Stimulated activated CD8-positive, alpha-beta memory T cell treated with anti-CD3 and anti-CD28 coated beads, Interleukin-7, amount 100 ng/mL, for 1 hour (primary cell): Measurements from ENCODE around the gene SLC30A10.
"Not testable (repeated sequence)": the region's sequence is repeated elsewhere in the genome, so short reads cannot be mapped to it uniquely, and the experiment has no call there.

Source experiments
- DNase-seq, 2 donors: peaks; one replicate each; pipeline ENCODE4 v3.0.0-alpha.2; 2020; ENCODE audit warnings: low read depth in 2 of 2

Gene SLC30A10

DNA sequence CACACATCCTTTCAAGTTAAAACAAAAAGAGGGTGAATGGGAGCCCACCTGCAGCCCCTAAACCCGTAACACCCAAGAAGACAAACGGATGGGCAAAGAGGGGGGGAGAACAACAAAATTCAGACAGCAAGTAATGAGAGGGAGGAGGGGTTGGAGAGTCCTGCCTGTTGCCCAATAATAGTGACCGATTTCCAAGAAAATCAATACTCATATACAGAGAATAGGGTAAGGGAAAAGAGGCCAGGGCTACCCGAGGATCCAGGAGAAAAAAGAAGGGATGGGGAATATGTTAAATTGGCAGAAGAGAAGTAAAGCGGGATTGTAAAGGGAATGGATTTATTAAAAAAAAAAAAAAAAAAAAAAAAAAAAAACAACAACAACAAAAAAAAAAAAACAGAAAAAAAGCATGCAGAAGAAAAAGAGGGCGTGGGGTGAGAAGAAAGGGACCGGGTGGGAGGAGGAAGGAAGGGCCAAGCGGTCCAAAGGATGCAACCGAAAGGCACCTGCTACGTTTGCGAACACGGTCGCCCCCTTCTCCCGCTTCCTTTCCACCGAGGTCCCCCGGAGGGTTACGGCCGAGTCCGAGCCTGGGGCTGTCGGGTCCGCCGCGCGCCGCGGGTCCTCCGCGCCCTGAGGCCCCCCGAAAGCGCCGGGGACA lies 930 bp downstream of the SLC30A10 start:
- no peak for DNase-seq

DNA sequence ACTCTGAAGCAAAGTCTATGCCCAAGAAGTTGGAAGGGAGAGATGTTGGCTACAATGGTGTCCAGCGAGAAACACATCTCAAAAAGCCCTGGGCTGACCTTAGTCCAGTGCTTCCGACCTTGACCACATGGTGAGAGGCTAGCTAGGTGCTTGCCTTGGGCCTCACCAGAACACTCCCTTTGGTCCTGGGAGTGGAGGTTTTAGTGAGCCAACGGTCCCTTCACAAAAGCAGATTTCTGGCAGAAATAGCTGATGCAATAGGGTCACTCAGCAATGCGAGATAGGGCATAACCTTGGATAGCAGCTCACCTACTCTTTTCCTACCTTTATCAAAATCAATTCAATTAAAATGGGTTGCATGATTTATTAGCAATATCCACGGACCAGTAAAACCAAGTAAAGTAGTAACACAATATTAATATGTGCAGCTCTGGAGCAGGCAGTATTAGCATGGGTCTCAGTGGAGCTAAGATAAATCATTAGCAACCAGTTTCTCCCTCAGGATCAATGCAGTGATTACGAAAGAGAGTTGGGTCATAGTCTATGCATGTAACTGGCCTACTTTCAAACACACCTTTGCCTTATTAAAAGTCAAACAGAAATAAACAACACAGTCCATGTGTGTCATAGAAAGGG lies 1.9 kb downstream of the SLC30A10 start:
- DNase-seq = no peak

DNA sequence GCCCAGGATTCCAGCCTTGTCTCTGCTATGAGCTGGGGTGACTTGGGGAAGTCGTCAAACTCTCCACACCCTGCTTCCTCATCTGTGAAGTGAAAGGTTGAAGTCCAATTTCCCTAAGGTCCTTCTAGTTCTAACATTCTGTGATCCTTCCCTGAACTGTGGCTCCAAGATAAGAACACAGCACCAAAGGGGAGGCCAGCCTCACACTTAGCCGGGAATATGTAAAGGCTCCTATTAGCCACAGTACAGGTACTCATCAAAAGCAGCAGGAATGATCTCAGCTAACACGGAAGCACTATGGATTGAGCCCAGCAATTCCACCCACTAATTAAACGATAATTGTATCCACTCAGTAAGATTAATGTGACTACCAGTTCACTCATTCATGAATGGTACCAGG lies 4.0 kb downstream of the SLC30A10 start:
- no peak for DNase-seq

DNA sequence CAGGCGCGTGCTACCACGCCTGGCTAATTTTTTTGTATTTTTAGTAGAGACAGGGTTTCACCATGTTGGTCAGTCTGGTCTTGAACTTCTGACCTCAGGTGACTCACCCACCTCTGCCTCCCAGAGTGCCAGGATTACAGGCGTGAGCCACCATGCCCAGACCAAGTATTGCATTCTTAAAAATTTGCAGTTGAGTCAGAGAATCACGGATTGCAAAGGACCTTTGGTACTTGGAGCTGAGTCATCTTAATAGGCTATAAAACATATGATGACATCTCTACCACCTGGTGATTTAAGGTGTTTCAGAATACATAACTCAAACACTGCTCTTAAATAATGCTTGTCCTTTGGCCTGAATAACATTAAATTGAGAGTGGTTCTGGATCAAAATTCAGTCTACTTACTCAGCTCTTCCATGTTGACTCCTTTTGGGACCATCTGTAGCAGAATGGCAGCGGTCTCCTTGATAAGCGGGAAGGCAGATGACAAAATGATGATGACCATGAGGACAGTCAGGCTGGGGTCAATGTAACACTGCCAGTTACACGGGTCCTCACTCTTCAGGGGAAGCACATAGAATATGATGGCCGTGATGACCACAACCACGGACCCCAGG lies 10.4 kb downstream of the SLC30A10 start:
- DNase-seq = no peak

DNA sequence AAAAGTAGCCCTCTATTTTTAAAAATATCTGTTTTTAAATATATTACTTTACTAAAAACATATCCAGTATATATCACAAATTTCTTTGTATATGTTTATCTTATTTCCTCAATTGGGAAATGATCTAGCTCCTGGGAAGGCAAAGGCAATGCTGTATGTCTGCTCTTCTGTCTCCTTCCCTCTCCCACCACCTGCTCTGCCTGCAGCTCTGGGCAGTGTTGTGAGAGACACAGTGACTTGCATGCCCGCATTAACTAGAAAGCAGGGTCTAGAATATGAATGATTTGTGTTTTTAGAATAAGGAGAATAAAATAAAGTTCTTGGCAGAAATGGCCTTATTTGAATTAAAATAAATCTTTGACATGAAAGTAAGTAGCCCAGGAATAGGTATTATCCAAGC lies 11.1 kb downstream of the SLC30A10 start:
- DNase-seq = no peak

DNA sequence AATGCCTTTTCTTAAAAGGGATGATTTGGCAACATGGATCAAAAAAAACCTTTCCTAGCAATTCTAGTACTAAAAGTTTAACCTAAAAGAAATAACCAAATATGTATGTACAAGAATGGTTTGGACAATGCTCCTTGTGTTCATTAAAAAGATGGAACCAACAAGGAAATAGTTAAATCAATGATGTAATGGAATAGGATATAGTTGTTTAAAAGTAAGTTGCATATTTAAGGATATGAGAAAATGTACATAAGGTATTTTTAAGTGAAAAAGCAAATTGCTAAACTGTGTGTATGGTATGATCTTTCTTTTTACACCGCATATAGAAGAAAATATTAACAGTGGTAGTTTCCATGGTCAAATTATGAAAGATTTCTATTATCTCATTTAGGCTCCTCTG lies 12.1 kb downstream of the SLC30A10 start:
- DNase-seq = no peak

DNA sequence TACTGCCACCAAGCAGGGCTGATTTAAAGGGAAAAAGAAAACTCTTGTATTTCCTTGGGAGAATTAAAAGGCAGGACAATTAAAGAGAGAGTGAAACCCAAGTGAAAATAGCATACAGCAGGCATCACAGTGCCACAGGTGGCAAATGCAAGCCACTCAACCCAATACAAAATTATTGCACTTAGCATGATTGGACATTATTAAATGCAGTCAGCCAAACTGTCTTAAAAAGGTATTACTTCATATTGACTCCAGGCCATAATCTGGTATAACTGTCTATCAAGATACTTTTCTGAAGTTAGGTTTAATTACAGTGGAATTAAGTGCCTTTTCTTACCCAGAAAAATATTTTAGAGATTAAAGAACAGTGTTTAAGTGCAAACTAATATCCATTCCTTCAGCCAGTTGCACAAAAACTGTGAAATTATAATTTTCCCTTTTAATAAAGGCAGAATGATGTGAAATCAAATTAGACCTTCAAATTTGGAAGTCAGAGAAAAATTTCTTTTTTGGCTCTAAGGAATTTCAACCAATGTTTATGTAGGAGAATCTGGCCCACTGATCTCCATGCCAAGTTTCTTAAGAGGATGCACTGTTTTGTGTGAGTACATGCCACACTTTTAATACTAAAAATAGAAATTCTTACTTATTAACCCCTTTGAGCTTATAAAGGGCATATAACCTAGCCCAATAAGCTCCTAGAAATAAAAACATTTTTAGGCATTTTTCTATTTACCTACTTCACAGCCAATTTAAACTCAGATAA lies 15.2 kb downstream of the SLC30A10 start:
- DNase-seq = no peak

DNA sequence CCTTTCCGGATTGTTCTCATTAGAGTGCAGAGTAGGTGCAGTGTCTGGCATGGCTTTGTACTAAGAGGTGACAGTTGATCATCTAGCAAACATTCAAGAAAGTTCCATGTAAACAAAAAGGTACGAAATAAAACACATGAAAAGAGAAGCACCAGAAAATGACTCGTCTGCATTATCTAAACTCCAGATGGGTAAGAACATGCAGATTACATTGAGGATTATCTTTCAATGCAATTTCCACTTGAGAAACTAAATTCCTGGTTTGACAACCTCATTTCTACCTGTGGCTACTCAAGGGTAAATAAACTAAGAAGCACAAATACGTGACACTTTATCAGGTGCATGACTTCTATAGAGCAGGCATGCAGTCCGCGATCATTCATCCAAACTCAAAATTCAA lies 17.6 kb downstream of the SLC30A10 start:
- DNase-seq = no peak

DNA sequence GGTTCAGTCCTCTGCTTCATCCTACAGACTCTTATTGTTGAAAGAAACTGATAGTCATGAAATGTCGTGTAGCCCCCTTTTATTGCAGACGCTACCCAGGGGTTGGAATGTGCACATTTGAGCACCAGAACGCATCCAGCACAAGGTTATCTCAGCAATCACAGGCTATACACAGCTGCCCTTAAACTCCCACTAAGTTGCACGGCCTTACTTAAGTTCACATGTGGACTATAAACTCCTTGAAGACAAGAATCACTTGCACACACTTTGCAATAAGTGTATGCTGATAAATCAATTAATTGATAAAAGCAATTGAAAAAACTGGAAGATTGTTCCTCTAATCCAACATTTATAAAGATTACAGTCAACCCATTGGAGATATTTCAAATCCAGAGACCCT lies 18.9 kb downstream of the SLC30A10 start:
- DNase-seq = no peak

DNA sequence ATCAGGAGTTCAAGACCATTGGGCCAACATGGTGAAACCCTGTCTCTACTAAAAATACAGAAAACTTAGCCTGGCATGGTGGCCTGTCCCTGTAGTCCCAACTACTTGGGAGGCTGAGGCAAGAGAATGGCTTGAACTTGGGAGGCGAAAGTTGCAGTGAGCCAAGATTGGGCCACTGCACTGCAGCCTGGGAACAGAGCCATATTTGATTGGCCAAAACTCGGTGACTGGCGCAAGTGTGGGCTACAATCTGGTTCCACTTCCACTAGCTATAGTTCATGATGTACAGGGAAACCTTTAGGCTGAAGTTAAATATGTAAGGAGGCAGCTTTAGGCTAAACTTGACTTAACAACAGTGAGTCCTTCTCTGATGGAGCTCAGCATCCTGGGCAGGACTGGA lies 20.2 kb downstream of the SLC30A10 start:
- DNase-seq = no peak

DNA sequence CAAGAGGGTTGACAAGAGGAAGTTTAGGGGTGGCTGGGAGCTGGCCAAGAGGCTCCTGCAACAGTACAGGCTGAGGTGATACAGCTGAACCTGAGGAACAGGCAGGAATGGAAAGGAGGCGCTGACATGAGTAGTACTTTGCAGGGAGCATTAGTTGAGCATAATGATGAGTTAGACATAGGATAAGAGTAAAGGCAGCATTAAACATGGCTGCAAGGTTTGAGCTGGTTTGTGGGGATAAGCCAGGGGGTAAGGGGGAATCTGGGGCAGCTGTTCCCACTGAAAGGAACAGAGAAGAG lies 20.6 kb downstream of the SLC30A10 start:
- no peak for DNase-seq

DNA sequence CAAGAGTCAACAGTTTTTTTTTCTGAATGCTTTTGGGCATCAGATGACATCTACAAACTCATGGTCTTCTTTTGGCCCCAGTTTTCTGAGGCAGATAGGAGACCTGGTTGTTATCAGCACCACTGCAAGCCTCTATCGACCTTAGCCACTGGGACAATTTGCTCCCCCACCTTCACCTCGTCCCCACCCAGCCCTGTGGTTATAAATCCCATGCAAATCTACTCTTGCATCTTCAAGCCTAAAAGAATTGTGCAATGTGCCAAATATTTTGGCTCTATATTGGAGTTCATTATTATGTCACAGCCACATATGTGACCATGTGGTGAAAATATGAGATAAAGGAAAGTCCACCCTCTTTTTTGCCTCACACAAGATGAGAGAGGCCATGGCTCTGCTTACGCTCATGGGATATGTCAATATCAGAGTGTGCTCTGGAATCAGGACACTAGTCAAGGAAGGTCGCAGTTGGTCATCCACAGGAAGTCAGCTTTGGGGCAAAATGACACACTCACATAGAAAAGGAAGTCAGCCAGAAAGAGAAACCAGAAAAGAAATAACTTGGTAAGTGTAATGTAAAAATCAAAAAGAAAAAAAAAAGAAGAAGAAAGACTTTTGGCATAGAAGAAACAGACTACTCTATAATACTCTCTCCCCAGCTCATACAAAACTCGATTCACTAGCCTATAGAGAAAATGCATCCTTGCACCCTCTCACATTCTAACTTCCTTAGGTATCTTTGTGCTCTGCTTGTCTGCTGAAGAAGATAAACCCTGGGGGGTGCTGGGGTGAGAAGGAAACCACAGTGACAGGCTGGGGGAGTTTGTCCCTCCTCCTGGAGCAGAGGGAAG lies 21.2 kb downstream of the SLC30A10 start:
- no peak for DNase-seq

DNA sequence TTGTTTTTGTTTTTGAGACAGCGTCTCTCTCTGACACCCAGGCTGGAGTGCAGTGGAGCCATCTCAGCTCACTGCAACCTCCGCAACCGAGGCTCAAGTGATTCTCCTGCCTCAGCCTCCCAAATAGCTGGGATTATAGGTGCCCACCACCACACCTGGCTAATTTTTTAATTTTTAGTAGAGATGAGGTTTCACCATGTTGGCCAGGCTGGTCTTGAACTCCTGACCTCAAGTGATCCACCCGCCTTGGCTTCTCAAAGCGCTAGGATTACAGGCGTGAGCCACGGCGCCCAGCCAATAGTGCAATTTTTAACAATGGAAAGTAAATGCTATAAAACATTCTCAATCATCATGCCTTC lies 21.8 kb downstream of the SLC30A10 start:
- DNase-seq = not testable (repeated sequence)

DNA sequence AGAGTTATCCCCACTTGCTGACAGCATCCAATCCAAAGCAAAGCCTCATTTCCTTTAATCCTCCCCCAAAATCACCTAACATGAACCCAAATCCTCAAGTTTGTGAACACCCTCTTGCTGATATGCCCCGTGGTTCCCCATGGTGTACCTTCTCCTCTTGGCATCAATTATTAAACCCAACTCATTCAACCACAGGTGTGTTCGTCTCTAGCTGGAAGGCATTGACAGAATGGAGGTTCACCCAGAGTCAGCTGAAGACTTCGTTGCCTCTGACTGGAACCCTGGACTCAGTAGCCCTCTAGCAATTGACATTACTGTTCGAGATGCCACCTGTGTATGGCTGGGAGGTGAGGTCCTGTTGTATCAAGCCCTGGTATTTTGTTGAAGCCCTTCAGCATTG lies 22.8 kb downstream of the SLC30A10 start:
- DNase-seq = no peak

DNA sequence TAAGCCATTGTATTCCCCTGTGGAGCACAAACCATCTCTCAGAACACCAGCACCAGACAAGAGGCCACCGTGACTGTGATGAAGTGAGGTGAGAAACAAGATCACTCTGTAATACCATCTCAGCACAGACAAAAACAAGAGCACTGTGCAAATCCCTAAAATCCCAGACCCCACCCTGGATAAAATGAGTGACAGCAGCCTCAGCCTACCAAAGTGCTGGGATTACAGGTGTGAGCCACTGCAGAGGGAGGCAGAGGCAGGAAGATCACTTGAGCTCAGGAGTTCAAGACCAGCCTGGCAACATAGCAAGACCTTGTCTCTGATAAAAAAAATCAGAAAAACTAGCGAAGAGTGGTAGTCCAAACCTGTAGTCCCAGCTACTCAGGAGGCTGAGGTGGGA lies 23.4 kb downstream of the SLC30A10 start:
- DNase-seq = no peak

DNA sequence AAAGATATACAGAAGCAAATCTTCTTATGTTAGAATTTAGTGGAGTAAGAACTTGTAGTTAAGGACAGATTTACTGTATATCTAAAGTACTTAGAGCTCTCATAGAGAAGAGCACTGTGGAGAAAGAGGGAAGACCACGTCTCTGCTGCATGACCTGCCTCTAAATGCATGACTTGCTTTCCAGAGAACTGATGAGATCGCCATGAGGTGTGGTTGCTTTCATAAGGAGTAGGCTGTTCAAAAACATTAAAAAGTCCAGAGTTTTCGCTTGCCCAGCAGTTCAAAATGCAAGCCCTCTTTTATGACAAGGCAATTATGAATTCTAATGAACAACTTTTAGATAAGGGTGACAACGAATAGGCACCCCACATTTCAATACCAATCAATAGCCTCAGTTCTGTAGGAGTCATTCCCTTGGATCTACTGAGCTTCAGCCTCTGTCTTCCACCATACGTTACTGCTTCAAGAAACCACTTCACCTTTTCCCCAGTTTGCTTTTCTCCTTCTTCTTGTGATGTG lies 24.9 kb downstream of the SLC30A10 start:
- no peak for DNase-seq

DNA sequence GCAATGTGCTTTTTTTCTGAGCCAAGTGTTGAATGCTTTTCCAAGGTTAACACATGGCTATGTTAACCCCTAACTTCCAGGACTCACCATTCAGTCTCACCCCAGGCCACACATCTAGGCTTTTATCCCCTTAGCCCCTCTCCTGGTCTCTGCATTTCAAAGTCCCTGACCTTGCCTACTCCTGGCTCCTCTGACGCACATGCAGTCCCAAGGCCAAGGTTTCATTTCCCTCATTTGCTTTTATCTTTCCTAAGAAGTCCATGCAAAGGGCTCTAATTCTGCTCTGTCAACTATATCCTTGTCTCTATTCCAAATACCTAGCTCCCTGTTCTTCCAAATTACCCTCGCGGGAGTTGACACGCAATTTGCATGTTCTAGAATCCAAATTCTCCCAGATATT lies 25.4 kb downstream of the SLC30A10 start:
- DNase-seq = no peak

DNA sequence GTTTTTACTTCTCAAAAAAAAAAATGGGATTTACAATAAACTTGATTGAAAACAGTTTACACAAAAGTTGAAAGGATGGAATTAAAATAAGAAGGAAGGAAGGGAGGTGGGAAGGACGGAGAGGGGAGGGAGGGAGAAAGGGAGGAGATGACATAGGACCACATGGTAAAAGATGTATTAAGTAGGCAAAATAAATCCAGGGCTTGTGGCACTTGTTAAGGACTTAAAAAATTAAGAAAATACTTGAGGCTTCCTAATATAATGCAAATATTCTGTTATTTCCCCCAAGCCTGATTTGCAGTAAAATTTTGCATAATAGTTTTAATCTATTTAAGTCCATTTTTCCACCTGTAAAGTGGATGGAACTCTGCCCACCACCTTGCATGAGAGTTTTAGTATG lies 27.5 kb downstream of the SLC30A10 start:
- DNase-seq = no peak

DNA sequence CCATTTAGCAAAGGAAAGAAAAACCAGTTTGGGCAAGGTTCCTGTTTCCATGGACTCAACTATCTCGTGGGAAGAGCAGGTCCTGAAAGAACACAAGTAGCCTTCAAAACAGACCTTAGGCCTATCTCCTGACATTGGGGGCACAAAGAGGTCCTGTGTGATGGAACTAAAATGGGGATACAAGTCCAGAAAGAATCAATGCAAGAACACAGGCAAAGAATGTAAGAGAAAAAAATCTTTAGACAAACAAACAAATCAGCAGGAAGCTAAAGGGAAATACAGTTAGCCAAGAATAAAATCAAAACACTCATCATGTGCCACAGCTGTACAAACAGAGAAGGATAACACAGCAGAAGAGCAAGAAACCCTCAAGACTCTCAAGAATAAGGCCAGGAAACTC lies 28.2 kb downstream of the SLC30A10 start:
- no peak for DNase-seq

DNA sequence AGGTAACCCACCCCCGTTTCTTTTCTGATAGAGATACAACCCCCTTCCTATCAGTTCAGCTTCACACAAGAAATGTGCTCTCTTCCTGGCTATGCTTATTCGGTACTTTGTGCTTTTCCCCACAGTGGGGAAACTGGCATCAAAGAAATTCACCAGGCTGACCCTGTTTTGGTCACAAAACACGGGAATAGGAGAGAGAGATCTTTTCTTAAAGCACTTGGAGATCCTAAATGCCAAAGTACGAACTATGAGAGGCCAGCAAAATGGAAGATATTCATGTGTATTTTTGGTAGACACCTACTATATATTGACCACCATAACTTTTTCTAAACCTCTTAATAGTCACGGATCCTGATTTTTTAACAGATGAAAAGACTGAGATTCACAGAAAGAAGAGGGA lies 30.0 kb downstream of the SLC30A10 start:
- no peak for DNase-seq

DNA sequence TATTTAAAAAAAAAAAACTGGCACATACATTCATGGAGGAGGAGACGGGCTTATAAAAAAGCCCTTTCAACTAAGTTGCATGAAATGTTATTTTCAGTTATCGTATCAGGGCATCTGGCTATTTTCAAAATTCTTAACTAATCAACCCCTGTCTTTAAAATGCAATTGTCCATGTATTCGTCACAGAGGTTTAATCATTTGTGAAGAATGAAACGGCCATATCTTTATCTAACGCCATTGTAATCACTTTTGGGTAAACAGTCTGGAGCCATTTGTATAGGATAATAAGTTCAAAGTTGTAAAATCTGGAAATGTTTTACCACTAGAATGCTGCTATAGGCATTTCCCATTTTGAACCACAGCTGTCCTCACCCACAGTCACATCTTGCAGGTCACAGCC lies 30.4 kb downstream of the SLC30A10 start:
- no peak for DNase-seq

DNA sequence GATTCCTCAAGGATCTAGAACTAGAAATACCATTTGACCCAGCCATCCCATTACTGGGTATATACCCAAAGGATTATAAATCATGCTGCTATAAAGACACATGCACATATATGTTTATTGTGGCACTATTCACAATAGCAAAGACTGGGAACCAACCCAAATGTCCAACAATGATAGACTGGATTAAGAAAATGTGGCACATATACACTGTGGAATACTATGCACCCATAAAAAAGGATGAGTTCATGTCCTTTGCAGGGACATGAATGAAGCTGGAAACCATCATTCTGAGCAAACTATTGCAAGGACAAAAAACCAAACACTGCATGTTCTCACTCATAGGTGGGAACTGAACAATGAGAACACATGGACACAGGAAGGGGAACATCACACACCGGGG lies 36.1 kb downstream of the SLC30A10 start:
- not testable (repeated sequence) for DNase-seq
